Adipose tissue (tissue), 3 donors: ENCODE results near the gene AQP9. TPM values are rescaled to one million over a fixed set of nuclear protein-coding genes. Genes with fewer than 3 reads are reported as not detected.

ENCODE experiments used
- H3K27ac ChIP-seq: one replicate; pipeline ENCODE4 v1.5.1; 2013; ENCODE audit warnings: low read depth, low read length
- WGBS, 3 donors: extraction: QIAGEN DNeasy Blood & Tissue Kit; methylation state at CpG; one replicate each; pipeline ENCODE4 v1.1.7; 2013; 5-methylcytosine and 5-hydroxymethylcytosine counted together
- polyA plus RNA-seq, 3 donors: library from polyadenylated mRNA; stranded (reverse); fragments of 200-250 nt; gene quantifications; one replicate each; pipeline ENCODE4 v1.2.3, GENCODE V29; 2013
- donor health status: healthy with polysubstance abuse.
- donor health status: Bipolar disorder and iron deficiency.
- donor health status: healthy.

AQP9 gene
- polyA plus RNA-seq, 3 donors = 0.69 to 16.7 (median 11.9) TPM

- no peak overlapping the region for H3K27ac ChIP-seq
- 82 to 93% (median 88%) methylated on average over 1 of the region's 1 CpG for WGBS, 3 donors
These were observed 495 bp upstream of the AQP9 start for GRCh38 chr15:58137686-58138085.

GRCh38 chr15:58139276-58139988 lies 1.3 kb downstream of the AQP9 start:
- 36 to 55% (median 39%) methylated on average over 5 of the region's 5 CpGs for WGBS, 3 donors
- H3K27ac ChIP-seq = no peak overlapping the region

- H3K27ac ChIP-seq = peak overlapping the region; percentile 24
These were observed 1.9 kb downstream of the AQP9 start for GRCh38 chr15:58139989-58140522.

GRCh38 chr15:58141894-58142293 lies 3.7 kb downstream of the AQP9 start:
- H3K27ac ChIP-seq = no peak overlapping the region
- WGBS, 3 donors = 67 to 82% (median 79%) methylated on average over 6 of the region's 6 CpGs

More at GRCh38 chr15:58139989-58140522, 1.9 kb downstream of the AQP9 start:
- 20 to 69% (median 30%) methylated on average over 3 of the region's 3 CpGs for WGBS, 3 donors

GRCh38 chr15:58142827-58143461 lies 4.8 kb downstream of the AQP9 start:
- H3K27ac ChIP-seq = no peak overlapping the region
- 69 to 79% (median 70%) methylated on average over 6 of the region's 6 CpGs for WGBS, 3 donors

- H3K27ac ChIP-seq = no peak overlapping the region
These were observed 7.4 kb downstream of the AQP9 start for GRCh38 chr15:58145606-58146005.

- 74 to 88% (median 78%) methylated on average over 4 of the region's 4 CpGs for WGBS, 3 donors
- no peak overlapping the region for H3K27ac ChIP-seq
These were observed 8.0 kb downstream of the AQP9 start for GRCh38 chr15:58146211-58146610.

GRCh38 chr15:58146749-58147148 lies 8.6 kb downstream of the AQP9 start:
- no peak overlapping the region for H3K27ac ChIP-seq
- 49 to 71% (median 53%) methylated on average over 7 of the region's 7 CpGs for WGBS, 3 donors

- WGBS, 3 donors = 54 to 69% (median 62%) methylated on average over 5 of the region's 5 CpGs
- peak overlapping the region; percentile 17 for H3K27ac ChIP-seq
These were observed 9.0 kb downstream of the AQP9 start for GRCh38 chr15:58147171-58147611.

GRCh38 chr15:58148120-58148519 lies 9.9 kb downstream of the AQP9 start:
- H3K27ac ChIP-seq = no peak overlapping the region

GRCh38 chr15:58148633-58149445 lies 10.7 kb downstream of the AQP9 start:
- 71 to 82% (median 74%) methylated on average over 4 of the region's 4 CpGs for WGBS, 3 donors

GRCh38 chr15:58154769-58155168 lies 16.6 kb downstream of the AQP9 start:
- 97 to 98% (median 97%) methylated on average over 2 of the region's 2 CpGs for WGBS, 3 donors
- no peak overlapping the region for H3K27ac ChIP-seq

More at GRCh38 chr15:58148633-58149445, 10.7 kb downstream of the AQP9 start:
- H3K27ac ChIP-seq = no peak overlapping the region

GRCh38 chr15:58159827-58160386 lies 21.7 kb downstream of the AQP9 start:
- H3K27ac ChIP-seq = no peak overlapping the region
- WGBS, 3 donors = 78 to 87% (median 84%) methylated on average over 6 of the region's 6 CpGs

- H3K27ac ChIP-seq = no peak overlapping the region
- WGBS, 3 donors = 37 to 88% (median 72%) methylated on average over 1 of the region's 1 CpG
These were observed 23.3 kb downstream of the AQP9 start for GRCh38 chr15:58161436-58161930.

GRCh38 chr15:58163985-58164384 lies 25.8 kb downstream of the AQP9 start:
- 69 to 84% (median 77%) methylated on average over 4 of the region's 4 CpGs for WGBS, 3 donors

GRCh38 chr15:58164926-58165325 lies 26.7 kb downstream of the AQP9 start:
- 82 to 89% (median 83%) methylated on average over 1 of the region's 1 CpG for WGBS, 3 donors

More at GRCh38 chr15:58163985-58164384, 25.8 kb downstream of the AQP9 start:
- no peak overlapping the region for H3K27ac ChIP-seq

GRCh38 chr15:58165661-58166060 lies 27.5 kb downstream of the AQP9 start:
- H3K27ac ChIP-seq = no peak overlapping the region

More at GRCh38 chr15:58164926-58165325, 26.7 kb downstream of the AQP9 start:
- H3K27ac ChIP-seq = no peak overlapping the region

- 65 to 82% (median 79%) methylated on average over 3 of the region's 3 CpGs for WGBS, 3 donors
- H3K27ac ChIP-seq = no peak overlapping the region
These were observed 29.0 kb downstream of the AQP9 start for GRCh38 chr15:58167095-58167691.
